Measurements from ENCODE around the gene KCNJ11.

The KCNJ11 gene

DNA sequence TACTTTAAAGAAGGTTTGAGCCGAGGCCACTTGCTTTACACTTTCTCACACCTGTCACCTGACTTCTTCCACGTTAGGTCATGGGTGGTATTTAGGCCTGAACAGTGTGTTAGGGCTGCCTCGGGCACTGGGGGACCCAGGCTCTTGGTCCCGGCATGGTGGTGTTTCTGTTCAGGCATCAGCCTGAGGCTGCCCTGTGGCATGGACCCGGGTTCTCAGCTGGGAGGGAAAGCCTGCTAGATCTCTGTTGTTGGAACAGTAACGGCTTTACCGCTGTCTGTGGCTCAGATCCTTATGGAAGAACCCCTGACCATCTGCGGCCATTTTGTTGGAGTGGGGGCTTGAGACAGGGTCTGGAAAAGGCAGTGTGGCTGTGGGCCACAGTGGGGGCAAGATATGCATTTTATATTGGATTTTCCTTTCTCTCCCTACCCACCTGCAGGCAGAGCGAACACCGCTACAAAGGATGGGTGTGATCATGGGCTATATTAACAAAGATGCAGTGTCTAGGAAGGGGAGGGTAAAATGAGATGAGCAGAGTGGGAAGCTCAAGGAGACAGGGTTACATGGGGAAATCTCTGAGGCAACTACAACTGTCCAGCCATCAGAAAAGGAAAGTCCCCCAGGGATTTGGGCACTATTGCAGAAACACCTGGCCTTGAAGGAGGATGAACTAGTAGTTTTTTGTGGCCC is 1.6 kb upstream of the KCNJ11 start:
- DNase-seq (ENCODE audit: low read depth), result no peak

DNA sequence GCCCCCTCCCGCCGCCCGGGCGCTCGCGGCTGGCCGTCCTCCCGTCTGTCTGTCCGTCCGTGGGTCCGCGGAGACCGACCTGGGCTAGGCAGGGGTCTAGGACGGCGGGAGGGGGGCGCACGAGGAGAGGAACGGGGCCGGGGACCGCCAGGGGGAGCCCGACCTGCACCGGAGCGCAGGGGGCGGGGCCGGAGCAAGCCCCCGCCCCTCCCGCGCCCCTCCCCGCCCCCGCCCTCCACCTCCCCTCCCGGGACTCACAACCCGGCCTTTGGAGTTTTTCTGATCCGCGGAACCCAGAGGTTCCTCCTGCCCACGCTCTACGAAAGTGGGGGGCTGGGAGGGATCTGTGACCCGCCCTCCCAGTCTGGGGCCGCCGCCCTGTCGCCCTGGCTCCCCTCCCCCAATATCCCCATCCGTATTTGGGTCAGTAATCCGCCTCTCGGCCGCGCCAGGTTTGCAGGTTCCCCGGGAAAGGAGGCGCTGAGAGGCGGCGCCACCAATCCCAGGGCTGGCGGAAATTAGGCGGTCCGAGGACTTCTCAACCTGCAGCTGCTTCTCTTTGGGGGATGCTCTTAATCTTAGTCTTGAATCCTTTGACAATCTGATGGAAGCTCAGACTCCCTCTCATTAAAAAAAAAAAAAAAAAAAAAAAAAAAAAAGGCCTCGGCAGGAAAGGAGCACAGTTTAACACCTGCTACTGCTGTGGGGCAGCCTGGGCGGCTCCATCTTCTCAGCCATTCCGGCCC is 925 bp upstream of the KCNJ11 start:
- DNase-seq (ENCODE audit: low read depth), result peak; percentile 74

DNA sequence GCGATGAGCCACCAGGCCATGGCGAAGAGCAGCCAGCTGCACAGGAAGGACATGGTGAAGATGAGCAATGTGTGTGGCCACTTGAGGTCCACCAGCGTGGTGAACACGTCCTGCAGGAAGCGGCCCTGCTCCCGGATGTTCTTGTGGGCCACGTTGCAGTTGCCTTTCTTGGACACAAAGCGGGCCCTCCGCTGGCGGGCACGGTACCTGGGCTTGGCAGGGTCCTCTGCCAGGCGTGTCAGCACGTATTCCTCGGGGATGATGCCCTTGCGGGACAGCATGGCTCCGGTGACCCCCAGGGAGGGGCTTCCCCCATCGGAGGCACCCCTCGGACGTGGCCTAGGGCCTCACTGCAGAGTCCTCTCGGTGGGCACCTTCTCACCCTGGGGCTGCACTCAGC is 648 bp downstream of the KCNJ11 start:
- no peak for DNase-seq (ENCODE audit: low read depth)

DNA sequence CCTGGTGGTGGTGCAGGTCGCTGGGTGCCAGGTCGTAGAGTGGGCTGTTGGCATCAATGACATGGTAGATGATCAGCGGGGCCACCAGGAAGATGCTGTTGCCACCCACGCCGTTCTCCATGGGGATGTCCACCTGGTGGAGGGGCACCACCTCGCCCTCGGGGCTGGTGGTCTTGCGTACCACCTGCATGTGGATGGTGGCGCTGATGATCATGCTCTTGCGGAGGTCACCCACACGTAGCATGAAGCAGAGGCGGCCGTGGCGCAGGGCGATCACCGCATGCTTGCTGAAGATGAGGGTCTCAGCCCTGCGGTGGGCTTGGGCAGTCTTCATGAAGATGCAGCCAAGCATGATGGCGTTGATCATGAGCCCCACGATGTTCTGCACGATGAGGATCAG is 1.2 kb downstream of the KCNJ11 start:
- DNase-seq (ENCODE audit: low read depth), result no peak

DNA sequence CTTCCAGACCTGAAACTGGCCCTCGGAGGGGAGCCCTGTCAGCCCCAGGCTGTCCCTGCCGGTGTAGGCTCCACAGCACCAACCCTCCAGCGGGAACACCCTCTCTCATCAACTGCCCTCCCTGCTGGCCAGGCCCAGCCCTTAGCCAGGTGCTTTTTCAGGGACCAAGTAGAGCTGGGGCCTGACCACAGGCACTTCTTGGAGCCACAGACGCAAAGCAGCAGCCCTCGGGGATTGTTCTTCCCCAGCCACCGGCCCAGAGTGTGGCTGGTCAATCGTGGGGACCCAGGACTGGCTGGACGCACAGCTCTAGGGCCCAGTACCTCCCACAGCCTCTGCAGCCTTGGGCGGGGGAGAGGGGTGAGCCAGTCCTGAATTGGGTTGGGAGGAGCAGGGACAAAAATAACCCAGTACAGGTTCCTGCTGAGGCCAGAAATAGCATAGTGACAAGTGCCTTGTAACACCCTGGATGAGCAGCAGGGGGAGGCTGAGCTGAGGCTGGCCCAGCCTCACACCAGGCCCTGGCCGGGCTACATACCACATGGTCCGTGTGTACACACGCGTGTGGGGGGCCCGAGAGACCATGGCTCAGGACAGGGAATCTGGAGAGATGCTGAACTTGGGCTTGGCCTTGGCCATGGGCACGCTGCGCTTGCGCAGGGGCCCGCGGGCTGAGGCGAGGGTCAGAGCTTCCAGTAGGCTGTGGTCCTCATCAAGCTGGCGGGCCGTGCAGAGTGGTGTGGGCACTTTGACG is 2.0 kb downstream of the KCNJ11 start:
- DNase-seq (ENCODE audit: low read depth), result no peak

DNA sequence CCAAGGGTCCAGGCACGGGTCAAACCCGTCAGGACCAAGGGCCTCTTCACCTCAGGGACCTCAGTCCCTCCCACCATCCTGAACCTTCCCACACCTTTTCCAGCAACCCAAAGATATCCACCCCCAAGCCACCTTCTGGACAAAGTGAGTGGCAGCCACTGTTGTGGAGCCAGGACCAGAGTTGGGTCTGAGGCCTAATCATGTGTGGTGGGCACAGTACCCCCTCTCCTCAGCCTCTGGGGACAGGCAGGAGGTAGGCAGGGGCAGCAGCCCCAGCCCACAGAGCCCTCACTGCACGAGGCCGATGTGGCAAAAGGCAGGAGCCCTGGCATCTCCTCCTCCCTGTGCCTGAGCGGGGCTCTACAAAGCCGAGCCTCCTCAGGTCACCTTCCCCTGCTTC is 2.5 kb downstream of the KCNJ11 start:
- no peak for DNase-seq (ENCODE audit: low read depth)

DNA sequence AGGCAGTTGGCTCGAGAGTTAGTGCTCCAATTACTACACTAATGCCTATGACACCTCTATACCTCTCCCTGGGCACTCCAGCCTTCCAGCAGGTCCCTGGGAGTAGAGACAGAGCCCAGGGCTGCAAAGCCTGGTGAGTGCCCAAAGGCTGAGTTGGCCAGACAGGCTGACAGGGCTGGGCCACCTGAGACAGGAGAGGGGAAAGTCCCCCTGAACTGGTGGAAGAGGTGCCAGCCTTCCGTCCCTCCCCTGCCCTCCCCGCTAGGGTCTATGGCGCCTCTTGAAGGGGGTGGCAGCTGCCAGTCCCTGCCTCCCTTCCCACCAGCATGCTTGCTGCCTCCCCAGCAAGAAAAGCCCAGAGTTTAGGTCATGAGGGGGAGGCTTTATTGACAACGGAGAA is 3.0 kb downstream of the KCNJ11 start:
- DNase-seq (ENCODE audit: low read depth), result no peak

DNA sequence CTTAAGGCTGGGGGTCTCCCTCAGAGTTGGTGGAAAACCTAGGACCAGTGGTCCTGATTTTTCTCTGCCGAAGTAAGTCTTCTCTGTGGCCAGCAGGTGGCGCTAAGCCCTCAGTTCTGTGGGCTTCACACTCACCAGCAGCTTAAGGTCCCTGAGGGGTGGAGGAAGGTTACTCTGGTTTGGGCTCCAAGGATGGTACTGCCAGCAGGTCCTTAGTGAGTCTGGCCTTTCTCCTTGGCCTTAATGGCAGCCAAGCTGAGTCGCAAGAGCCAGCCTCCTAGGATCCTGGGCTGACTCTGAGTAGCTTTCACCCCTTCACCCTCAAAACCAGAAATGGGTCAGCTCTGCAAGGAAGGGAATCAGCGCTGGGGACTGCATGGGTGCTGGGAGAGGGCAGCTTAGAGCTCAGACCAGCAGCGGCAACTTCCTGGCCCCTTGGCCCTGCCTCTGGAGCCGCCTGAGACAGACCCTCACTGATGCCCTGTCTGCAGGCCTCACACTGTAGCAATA is 4.4 kb downstream of the KCNJ11 start:
- DNase-seq (ENCODE audit: low read depth), result peak; percentile 71

DNA sequence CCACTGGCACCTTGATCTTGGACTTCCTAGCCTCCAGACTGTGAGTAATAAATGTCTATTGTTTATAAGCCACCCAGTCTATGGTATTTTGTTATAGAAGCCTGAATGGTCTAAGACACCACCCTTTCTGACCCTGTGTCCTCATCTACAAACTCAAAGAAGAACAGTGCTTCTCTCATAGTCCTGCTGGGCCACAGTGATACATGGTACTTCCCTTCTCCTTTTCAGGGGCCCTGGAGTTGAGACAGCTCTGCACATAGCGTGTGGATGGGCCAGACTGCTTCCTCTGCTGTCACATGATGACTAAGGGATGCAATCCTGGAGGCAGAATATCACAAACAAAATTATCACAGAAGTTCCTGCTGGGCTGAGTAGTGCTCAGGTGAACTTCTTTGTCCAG is 5.0 kb downstream of the KCNJ11 start:
- DNase-seq (ENCODE audit: low read depth), result no peak

DNA sequence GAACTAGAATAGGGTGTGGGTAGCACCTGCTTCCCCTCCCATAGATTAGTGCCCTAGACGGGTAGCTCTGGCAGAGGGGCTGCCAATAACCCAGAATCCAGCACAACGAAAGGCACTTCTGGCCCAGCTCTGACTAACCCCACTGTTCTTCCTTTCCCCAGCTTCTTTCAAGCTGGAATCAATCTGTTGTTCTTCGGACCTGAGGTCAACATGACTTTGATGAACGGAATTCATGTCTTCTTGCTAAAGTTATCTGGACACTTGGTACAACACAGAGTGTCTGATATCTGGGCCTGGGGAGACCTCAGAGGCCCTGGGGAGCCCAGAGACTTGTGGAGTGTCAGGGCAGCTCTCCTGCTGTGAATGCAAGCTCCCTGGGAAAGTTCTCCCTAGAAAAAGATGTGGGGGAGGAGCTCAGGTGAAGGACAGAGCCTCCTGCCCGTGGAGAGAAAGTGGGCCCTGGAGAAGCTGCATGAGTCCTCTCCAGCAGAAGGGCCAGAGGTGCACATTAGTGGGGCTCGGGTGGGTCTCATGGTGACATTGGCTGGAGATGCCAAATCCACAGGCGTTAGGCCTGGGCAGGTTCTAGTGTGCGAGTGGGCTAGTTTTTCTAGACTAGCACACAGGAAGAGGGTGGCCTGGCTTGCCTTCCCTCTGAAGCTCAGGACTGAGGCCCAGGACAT is 6.3 kb downstream of the KCNJ11 start:
- DNase-seq (ENCODE audit: low read depth), result no peak

DNA sequence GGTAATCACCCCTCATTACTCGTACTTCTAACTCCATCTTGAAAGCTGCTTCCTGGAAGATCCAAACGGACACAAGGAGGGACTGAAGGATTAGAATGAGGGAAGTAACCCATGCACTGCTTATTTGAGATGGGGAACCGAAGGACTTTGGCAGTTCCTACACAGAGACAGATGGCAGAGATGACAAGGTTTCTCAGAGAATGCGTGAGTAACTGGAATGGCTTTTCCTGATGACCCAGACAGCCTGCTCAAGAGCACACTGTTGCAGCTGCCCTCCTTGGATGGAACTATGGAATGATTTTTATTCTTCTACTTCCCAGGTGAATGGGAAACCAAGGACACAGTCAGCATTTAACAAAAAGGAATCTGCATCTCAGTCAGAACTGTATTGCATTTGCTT is 7.3 kb downstream of the KCNJ11 start:
- no peak for DNase-seq (ENCODE audit: low read depth)

DNA sequence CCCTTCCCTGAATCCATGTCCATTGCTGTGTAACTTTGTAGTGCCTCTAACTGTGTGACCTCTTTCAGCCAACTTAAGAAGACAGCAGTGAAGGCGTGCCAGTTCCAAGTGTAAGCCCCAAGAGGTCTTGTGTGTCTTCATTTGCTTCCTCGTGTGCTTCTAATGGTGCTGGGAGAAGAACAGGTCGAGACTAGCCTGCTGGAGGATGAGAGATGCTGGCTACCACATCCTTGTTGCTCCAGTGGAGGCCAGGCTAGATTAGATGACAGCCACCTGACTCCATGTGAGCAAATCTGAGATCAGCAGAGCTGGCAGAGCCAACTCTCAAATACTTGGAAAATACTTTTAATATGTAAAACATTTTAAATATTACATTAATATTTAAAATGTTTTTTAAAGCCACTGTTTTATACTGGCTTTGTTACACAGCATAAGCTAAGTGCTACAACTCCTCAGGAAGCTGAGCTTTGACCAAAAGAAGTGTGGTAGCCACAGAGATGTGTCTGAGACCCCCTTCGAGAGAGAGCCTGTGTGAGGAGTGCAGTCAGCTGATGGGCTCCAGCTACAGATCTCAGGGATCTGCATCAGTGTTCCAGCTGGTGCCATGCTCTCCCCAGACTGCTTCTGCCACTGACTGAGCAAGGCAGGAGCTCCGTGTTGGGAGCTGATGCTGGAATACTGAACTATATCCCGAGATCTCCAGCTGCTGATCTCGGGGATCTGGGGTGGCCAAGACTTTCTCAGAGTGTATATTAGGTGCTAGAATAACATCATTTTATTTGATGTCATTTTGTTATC is 8.9 kb downstream of the KCNJ11 start:
- no peak for DNase-seq (ENCODE audit: low read depth)

DNA sequence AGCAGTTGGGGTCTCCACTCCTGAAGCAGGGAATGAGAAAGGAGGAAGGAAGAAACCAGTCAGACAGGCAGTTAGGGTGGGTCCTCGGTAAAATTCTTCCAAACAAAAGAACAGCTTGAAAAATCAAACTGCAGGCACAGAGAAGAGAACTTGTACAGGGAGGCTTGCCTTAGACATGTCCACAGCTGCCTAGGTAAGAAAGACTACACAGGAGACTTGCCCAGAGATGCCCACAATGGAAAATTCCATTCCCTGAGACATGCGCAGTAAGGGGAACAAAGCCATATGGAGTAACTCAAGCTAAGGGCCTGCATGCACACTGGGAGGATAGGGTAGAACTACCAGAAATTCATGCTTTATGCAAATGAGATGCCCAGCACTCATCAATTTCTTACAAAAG is 9.8 kb downstream of the KCNJ11 start:
- no peak for DNase-seq (ENCODE audit: low read depth)

DNA sequence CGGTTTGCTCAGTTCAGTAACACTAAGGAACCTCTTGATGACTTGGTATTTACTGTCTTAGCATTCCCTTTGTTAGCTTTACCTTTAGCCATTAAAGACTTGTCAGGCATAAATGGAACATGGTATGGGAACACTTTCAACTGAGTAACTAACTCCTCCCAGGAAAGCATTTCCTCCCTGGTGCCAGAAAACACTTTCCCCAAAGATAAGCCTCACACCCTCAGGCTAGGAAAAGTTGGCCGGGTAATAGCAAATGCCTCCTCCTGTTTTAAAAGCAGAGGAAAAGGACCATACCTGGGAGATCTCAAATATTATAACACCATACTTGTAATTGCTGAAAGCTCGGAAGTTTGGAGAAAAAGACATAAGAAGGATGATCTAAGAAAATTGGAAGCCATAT is 12.0 kb downstream of the KCNJ11 start:
- no peak for DNase-seq (ENCODE audit: low read depth)

DNA sequence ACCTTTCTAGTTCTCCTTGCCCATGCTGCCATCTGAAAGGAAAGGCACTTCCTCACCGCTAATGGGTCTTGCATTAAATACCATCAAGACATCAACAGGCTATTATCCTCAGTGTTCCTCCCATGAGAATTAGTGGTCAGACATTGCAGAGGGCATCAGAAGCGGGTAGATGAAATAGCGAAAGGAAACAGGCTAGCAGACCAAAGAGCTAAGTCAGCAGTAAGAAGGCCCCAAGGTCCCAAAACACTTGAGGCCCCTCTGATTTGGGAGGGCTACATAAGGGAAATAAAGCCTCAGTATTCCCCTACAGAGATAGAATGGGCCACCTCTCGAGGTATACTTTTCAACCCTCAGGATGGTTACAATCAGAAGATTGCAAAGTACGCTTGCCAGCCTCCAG is 12.9 kb downstream of the KCNJ11 start:
- DNase-seq (ENCODE audit: low read depth), result no peak

DNA sequence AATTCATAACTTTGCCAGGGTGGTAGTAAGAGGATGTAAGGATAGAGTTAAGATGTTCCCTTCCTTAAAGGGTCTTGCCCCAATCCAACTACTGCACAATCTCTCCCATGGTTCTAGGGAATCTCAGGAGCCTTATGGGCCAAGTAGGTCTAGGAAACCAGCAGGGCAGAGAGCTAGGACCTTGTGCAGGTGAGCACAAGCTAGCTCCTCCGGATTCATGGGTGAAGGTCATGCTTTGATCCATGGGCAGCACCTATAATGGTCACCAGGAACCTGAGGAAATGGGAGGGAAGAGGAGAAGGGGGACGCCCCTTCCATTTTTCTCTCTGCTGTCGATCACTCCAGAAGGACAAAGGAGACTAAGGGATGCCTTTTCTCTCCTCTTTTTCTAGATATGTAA is 16.8 kb downstream of the KCNJ11 start:
- DNase-seq (ENCODE audit: low read depth), result no peak

DNA sequence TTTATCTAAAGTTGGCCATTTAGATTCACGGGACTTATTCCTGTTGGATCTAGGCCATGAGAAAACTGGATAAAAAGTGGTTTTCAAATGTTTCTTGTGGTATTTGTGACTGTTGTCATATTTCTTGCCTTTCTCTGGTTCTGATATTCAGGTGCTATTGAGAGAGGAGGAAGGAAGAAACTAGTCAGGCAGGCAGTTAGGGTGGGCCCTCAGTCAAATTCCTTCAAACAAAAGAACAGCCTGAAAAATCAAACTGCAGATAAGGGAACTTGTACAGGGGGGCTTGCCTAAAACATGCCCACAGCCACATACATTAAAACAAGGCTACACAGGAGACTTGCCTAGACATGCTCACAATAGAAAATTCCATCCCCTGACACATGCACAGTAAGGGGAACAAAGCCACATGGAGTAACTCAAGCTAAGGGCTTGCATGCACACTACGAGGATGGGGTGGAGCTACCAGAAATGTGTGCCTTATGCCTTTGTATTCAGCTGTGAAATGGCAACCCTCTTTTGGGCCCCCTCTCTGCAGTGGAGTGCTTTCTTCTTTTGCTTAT is 18.7 kb downstream of the KCNJ11 start:
- no peak for DNase-seq (ENCODE audit: low read depth)

DNA sequence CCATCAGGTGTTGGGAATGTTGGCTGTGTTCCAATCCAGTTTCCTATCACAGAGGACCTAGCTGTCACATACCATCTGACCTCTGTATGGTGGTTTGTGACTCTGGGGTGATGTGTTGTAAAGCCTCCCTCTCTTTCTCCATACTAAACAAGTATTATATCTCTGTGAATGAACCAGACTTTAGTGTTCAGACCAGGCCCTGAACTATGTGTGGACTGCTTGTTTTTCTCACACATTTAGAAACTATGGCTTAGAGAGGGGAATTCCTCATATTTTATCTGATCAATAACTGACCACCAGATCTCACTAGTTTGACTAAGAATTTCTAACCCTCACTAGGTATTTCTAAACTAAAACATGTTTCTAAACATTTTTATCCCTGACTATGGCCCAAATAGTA is 19.4 kb downstream of the KCNJ11 start:
- DNase-seq (ENCODE audit: low read depth), result no peak

DNA sequence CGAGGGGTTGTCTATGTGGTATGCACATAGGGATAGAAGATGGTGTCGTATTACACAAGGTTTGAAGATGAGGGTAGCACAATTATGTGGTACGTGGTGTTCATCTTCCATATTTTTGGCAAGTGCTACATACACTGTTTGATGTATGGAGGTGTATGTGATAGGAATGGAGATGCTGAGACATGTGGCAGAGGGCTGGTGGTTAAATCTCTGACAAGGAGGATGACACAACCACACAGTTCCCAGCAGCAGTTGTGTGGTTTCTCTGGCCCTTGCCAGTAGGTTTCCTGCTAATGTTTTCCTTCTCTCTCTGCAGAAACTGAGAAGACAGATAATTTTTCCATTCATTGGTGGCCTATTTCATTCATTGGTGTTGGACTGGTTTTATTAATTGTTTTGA is 19.9 kb downstream of the KCNJ11 start:
- DNase-seq (ENCODE audit: low read depth), result no peak

DNA sequence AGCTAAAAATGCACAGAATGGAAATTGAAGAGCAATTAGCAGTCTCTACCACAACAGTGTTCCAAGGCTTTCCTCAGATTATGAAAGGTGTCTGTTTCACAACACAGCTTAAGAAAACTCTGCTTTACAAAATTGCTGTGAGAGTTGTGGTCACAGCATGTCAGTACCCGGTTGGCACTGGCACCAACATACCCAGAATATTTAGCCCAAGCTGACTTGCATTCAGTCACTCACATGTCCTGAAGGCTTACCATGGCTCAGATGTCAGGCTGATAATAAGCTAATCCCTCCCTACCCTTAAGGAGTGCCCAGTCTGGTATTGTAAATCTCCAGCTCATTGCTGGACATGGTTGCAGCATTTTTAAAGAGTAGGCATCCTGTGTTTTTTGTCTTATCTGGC is 22.0 kb downstream of the KCNJ11 start:
- DNase-seq (ENCODE audit: low read depth), result no peak

DNA sequence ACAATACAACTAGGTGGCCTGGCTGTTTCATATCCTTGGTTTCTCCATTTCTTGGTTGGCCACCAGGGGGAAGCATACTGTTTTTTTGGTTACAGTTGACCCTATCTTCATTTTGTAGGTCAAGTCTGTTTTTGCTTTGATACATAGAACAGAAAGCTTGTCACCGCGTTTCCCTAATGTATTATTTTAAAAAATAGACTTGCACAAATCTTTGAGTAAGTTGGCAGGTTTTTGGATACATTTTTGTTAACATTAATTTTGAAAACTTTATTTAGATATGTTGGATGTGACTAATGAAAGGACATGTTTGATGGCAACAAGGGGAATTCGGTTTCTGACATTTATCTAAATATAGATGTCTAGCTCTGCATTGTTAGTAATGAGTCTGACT is 33.9 kb downstream of the KCNJ11 start:
- DNase-seq (ENCODE audit: low read depth), result peak; percentile 17
